Fibroblast of lung (primary cell): ENCODE data around the gene IQGAP2. TPM values are rescaled to one million over a fixed set of nuclear protein-coding genes. Genes with fewer than 3 reads are reported as not detected.

Source experiments
- DNase-seq, 2 donors: peaks; one replicate each; pipeline versions ENCODE4 v3.0.0 to v3.0.0-alpha.2; 2010; ENCODE audit warnings: low read depth in 2 of 2
- H2AFZ ChIP-seq: 2 replicates; pipeline ENCODE4 v1.5.1; 2012; ENCODE audit warnings: low read length, control low read depth, inconsistent platforms
- H3K27ac ChIP-seq: 2 replicates; pipeline ENCODE4 v1.5.1; 2011; ENCODE audit warnings: low read length, control low read depth; ENCODE audit not compliant: insufficient read depth
- H3K27me3 ChIP-seq: 2 replicates; pipeline ENCODE4 v1.5.1; 2011; ENCODE audit warnings: mild to moderate bottlenecking, low read length; ENCODE audit not compliant: control insufficient read depth, insufficient read depth
- H3K36me3 ChIP-seq: 2 replicates; pipeline ENCODE4 v1.5.1; 2011; ENCODE audit warnings: low read length; ENCODE audit not compliant: control insufficient read depth, insufficient read depth
- H3K4me1 ChIP-seq: 2 replicates; pipeline ENCODE4 v1.5.1; 2011; ENCODE audit warnings: low read length; ENCODE audit not compliant: control insufficient read depth, insufficient read depth; ENCODE audit errors: extremely low read depth
- H3K4me2 ChIP-seq: 2 replicates; pipeline ENCODE4 v1.5.1; 2011; ENCODE audit warnings: low read length, control low read depth; ENCODE audit not compliant: insufficient read depth; ENCODE audit errors: extremely low read depth
- H3K4me3 ChIP-seq, 4 experiments: fragments of 200-600 bp in 1 of 4; sonication (generic) in 1 of 4; replicated peaks in 1 of 4; 2 replicates each; pipeline ENCODE4 v1.5.1; 2011 to 2016; ENCODE audit warnings: low read length in 4 of 4, low read depth in 3 of 4, mild to moderate bottlenecking in 3 of 4, control low read depth in 2 of 4, inconsistent platforms in 1 of 4, mixed read lengths in 1 of 4; ENCODE audit not compliant: insufficient read depth in 1 of 4; ENCODE audit errors: control extremely low read depth in 1 of 4
- H3K79me2 ChIP-seq: 2 replicates; pipeline ENCODE4 v1.5.1; 2012; ENCODE audit warnings: mild to moderate bottlenecking, low read length, inconsistent platforms; ENCODE audit not compliant: control insufficient read depth, insufficient read depth
- H3K9ac ChIP-seq: 2 replicates; pipeline ENCODE4 v1.5.1; 2011; ENCODE audit warnings: mild to moderate bottlenecking, low read length, control low read depth; ENCODE audit not compliant: insufficient read depth
- H3K9me3 ChIP-seq: 2 replicates; pipeline ENCODE4 v1.5.1; 2012; ENCODE audit warnings: low read depth, low read length; ENCODE audit not compliant: control insufficient read depth, insufficient read depth
- H4K20me1 ChIP-seq: 2 replicates; pipeline ENCODE4 v1.5.1; 2011; ENCODE audit warnings: low read length; ENCODE audit not compliant: control insufficient read depth, insufficient read depth; ENCODE audit errors: extremely low read depth
- EZH2 ChIP-seq: IDR thresholded peaks from 2 replicates; pipeline ENCODE4 v1.5.1; 2012; ENCODE audit warnings: low read length, control low read depth, mild to moderate bottlenecking; ENCODE audit errors: missing control alignments
- polyA plus RNA-seq, 2 donors: library from polyadenylated mRNA; depleted of rRNA in 1 of 2; stranded (reverse) in 1 of 2; unstranded in 1 of 2; fragments of >200 nt; gene quantifications; 2 replicates each; pipeline ENCODE4 v1.2.1, GENCODE V29; 2011 to 2012; ENCODE audit warnings: missing spikeins in 1 of 2
- total RNA-seq: library from RNA; depleted of rRNA; stranded (reverse); fragments of >200 nt; gene quantifications from 2 replicates; pipeline ENCODE4 v1.2.1, GENCODE V29; 2014
- TF ChIP-seq, protein P1 (sequence below), 2 donors: IDR thresholded peaks in 1 of 2; conservative IDR thresholded peaks in 1 of 2; 1 replicate in 1 of 2; 2 replicates in 1 of 2; pipeline ENCODE4 v1.5.1; 2011 to 2012; ENCODE audit warnings: low read length in 2 of 2, control low read depth in 1 of 2, inconsistent platforms in 1 of 2, low read depth in 1 of 2, mild to moderate bottlenecking in 1 of 2

The IQGAP2 gene
- total and polyA plus RNA-seq, 2 donors (not counting 1 experiment from before 2014, with no cell fraction given): 5.1 to 7.9 TPM

DNA sequence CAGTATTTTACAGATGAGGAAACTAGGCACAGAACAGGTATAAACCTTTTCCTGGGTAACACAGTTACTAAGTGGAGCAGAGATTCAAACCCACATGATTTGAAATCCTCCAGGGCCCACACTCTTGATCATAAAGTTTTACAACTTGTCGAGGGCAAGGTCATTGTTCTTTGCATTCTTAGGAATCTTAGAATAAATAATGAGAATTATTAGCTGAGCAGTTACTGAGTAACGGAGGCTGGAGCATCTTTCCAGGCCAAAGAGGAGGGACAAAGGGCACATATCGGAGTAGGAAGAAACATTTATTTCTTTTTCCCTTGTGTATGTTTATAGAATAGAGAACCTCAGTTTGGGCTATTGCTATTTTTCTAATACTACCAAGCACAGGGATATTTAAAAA is 285.8 kb downstream of the IQGAP2 start:
- no peak for TF ChIP-seq EZH2
- TF ChIP-seq, protein P1, sequence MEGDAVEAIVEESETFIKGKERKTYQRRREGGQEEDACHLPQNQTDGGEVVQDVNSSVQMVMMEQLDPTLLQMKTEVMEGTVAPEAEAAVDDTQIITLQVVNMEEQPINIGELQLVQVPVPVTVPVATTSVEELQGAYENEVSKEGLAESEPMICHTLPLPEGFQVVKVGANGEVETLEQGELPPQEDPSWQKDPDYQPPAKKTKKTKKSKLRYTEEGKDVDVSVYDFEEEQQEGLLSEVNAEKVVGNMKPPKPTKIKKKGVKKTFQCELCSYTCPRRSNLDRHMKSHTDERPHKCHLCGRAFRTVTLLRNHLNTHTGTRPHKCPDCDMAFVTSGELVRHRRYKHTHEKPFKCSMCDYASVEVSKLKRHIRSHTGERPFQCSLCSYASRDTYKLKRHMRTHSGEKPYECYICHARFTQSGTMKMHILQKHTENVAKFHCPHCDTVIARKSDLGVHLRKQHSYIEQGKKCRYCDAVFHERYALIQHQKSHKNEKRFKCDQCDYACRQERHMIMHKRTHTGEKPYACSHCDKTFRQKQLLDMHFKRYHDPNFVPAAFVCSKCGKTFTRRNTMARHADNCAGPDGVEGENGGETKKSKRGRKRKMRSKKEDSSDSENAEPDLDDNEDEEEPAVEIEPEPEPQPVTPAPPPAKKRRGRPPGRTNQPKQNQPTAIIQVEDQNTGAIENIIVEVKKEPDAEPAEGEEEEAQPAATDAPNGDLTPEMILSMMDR (conservative IDR thresholded peaks at IDR 0.05 in 1 of 2, IDR thresholded peaks at IDR 0.05 in 1 of 2; ENCODE audit: low read depth in 1 of 2, low read length in 2 of 2): no peak
- H3K36me3 ChIP-seq: no peaks in the 10 kb centered on the region
- DNase-seq: peak in 1 of 2 donors; percentile 71
- no peak overlapping the region for H3K9ac ChIP-seq
- H2AFZ ChIP-seq: no peak overlapping the region
- H3K4me2 ChIP-seq: peak overlapping the region; percentile 54
- no peaks in the 10 kb centered on the region for H3K9me3 ChIP-seq
- peaks cover 16% of the 10 kb centered on the region for H3K4me1 ChIP-seq
- H3K79me2 ChIP-seq: no peaks in the 10 kb centered on the region
- H3K4me3 ChIP-seq: no peak overlapping the region
- H4K20me1 ChIP-seq: no peaks in the 10 kb centered on the region
- H3K27me3 ChIP-seq: no peaks in the 10 kb centered on the region
- peak overlapping the region; percentile 72 for H3K27ac ChIP-seq

DNA sequence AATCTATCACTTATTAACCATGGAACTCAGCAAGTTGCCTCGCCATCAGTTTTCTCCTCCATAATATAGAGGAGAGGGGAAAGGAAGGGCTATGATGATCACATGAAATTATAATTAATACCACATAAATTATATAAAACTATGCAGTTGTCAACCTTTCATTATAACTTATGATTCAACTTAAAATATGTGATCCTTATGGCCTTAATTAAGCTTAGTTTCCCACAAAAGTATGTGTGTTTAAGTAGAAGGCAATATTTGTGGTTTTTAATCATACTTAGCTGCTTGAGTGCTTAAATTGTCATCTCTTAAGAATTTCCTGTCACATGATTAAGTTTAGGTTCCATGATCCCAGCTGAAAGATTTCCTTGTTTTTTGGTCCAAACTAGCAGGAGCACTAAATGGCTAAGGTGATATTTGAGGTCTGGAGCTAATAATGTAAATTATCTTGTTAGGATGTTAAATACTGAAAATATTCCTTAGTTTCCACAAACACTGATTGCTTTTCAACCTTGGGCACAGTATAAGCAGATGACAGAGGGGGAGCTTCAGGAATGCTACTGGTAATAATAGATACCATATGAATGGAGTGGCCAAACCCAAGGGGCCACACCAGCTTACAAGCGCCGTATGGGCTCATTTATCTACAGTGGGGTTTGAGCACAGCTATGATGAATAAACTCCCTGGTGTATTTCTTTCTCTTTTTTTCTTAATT is 286.4 kb downstream of the IQGAP2 start:
- H3K27ac ChIP-seq: peak overlapping the region; percentile 72
- no peaks in the 10 kb centered on the region for H3K9me3 ChIP-seq
- no peak overlapping the region for H3K4me3 ChIP-seq
- H3K79me2 ChIP-seq: no peaks in the 10 kb centered on the region
- H3K9ac ChIP-seq: no peak overlapping the region
- H3K36me3 ChIP-seq: no peaks in the 10 kb centered on the region
- no peak overlapping the region for H2AFZ ChIP-seq
- H3K4me2 ChIP-seq: peak overlapping the region; percentile 25
- peaks cover 16% of the 10 kb centered on the region for H3K4me1 ChIP-seq
- H3K27me3 ChIP-seq: no peaks in the 10 kb centered on the region
- TF ChIP-seq, protein P1 (conservative IDR thresholded peaks at IDR 0.05 in 1 of 2, IDR thresholded peaks at IDR 0.05 in 1 of 2; ENCODE audit: low read depth in 1 of 2, low read length in 2 of 2): no peak
- TF ChIP-seq EZH2: no peak
- DNase-seq: peak; percentile 95 to 99
- no peaks in the 10 kb centered on the region for H4K20me1 ChIP-seq

DNA sequence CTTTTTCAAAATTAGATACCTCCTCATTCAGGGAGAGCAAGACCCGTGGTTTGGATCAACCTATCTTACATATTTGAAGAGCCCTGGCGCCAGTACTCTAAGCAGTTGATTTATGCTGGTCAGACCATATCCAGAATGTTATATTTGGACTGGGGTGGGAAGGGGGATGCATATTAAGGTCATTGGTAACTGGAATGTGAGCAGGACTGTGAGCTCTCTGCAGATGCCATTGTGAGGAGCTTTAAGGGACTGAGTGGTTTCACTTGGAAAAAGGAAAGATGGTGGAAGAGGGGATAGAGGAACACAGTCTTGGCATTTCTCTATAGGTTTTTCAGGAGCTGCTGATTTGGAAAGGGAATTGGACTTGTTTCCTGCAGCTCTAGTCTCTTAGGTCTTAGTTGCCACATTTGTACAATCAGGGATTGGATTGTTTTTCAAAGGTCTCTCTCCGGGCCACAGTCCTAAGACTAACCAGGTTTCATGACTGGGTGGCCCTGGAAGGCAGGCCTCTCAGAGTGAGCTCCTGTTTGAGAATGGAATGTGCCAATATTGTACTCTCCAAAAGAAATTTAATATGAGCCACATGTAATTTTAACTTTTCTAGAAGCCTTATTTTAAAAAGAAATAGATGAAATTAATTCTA is 287.1 kb downstream of the IQGAP2 start:
- Histone ChIP-seq H3K27ac (peak overlapping the region; percentile 69), H3K79me2 (no peaks in the 10 kb centered on the region), H3K4me1 (peaks cover 16% of the 10 kb centered on the region), H4K20me1 (no peaks in the 10 kb centered on the region), H3K4me3 (no peak overlapping the region), H3K36me3 (no peaks in the 10 kb centered on the region), H3K9me3 (no peaks in the 10 kb centered on the region), H2AFZ (no peak overlapping the region), H3K4me2 (no peak overlapping the region), H3K27me3 (no peaks in the 10 kb centered on the region), H3K9ac (no peak overlapping the region)
- DNase-seq: no peak
- no peak for TF ChIP-seq EZH2
- TF ChIP-seq, protein P1 (conservative IDR thresholded peaks at IDR 0.05 in 1 of 2, IDR thresholded peaks at IDR 0.05 in 1 of 2; ENCODE audit: low read depth in 1 of 2, low read length in 2 of 2): no peak
